Cerebellar cortex (tissue), 1 donor: ENCODE results near the gene SPECC1L.

Experiments
- DNase-seq: peaks from one replicate; pipeline ENCODE4 v3.0.0-alpha.2; 2015; ENCODE audit warnings: low spot score

Gene SPECC1L

GRCh38 chr22:24400726-24401596 lies 130.3 kb downstream of the SPECC1L start:
- no peak for DNase-seq

GRCh38 chr22:24401931-24402367 lies 131.3 kb downstream of the SPECC1L start:
- DNase-seq = no peak

- DNase-seq = peak; percentile 66
Observed at GRCh38 chr22:24402460-24403192, 132.0 kb downstream of the SPECC1L start.

GRCh38 chr22:24403346-24403745 lies 132.7 kb downstream of the SPECC1L start:
- no peak for DNase-seq

GRCh38 chr22:24404561-24405275 lies 134.1 kb downstream of the SPECC1L start:
- DNase-seq = no peak

GRCh38 chr22:24405631-24406321 lies 135.1 kb downstream of the SPECC1L start:
- DNase-seq = no peak

GRCh38 chr22:24406322-24407277 lies 136.0 kb downstream of the SPECC1L start:
- DNase-seq = no peak

GRCh38 chr22:24407278-24407665 lies 136.6 kb downstream of the SPECC1L start:
- DNase-seq = no peak

GRCh38 chr22:24407884-24408283 lies 137.3 kb downstream of the SPECC1L start:
- no peak for DNase-seq

GRCh38 chr22:24408630-24409029 lies 138.0 kb downstream of the SPECC1L start:
- DNase-seq = no peak

- no peak for DNase-seq
Observed at GRCh38 chr22:24409707-24410106, 139.1 kb downstream of the SPECC1L start.

- no peak for DNase-seq
Observed at GRCh38 chr22:24410110-24410856, 139.7 kb downstream of the SPECC1L start.

GRCh38 chr22:24411256-24412004 lies 140.8 kb downstream of the SPECC1L start:
- no peak for DNase-seq

- DNase-seq = no peak
Observed at GRCh38 chr22:24412274-24412673, 141.6 kb downstream of the SPECC1L start.

GRCh38 chr22:24413271-24413670 lies 142.6 kb downstream of the SPECC1L start:
- DNase-seq = no peak

- DNase-seq = no peak
Observed at GRCh38 chr22:24413736-24414385, 143.2 kb downstream of the SPECC1L start.

- no peak for DNase-seq
Observed at GRCh38 chr22:24414523-24414922, 143.9 kb downstream of the SPECC1L start.
